GM19025 (cell line): Measurements from ENCODE around the gene PIK3R6.

ENCODE experiments used
- ATAC-seq: cut with Tn5 transposase; IDR thresholded peaks from one replicate; pipeline ENCODE4 v1.9.1; 2021; ENCODE audit warnings: mild to moderate bottlenecking, low read depth, moderate library complexity; ENCODE audit not compliant: unreplicated experiment

PIK3R6 gene

GRCh38 chr17:8757189-8757588 lies 110.3 kb downstream of the PIK3R6 start:
- no peak for ATAC-seq

GRCh38 chr17:8755590-8756255 lies 111.8 kb downstream of the PIK3R6 start:
- no peak for ATAC-seq

GRCh38 chr17:8754890-8755289 lies 112.6 kb downstream of the PIK3R6 start:
- ATAC-seq: no peak

GRCh38 chr17:8753976-8754440 lies 113.5 kb downstream of the PIK3R6 start:
- no peak for ATAC-seq

- no peak for ATAC-seq
Measured at GRCh38 chr17:8753136-8753975, 114.1 kb downstream of the PIK3R6 start.
